DMS 273 (cell line): ENCODE measurements around the gene GIMD1.

ENCODE experiments used
- DNase-seq: peaks from one replicate; lab custom pipeline; 2025; ENCODE audit not compliant: unreplicated experiment; lab: John Stamatoyannopoulos, UW

GIMD1 gene

DNA sequence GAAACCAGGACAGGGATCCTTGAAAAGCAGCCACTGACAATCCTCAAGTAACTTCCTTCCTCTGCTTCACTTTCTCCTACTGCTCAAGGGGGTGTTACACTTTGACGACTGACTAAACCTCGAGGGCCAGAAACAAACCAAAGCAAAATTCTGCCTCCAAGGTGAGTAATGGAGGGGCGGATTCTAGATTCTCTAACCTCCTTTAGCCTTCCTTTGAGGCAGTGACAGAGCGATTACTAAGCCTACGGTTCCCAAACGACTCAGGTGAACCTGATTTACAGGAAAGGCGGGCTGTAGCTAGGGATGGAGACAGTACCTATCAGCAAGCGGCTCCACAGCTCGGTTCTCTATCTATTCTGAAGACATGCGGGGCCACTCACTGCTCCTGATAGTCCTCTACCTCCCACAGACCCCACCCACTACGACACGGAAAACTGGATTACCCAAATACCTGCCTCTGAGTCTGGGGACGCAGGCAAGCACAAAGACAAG lies 53.1 kb downstream of the GIMD1 start:
- peak; percentile 44 for DNase-seq

GRCh38 chr4:106314960-106315359 lies 53.6 kb downstream of the GIMD1 start:
- DNase-seq: no peak

- DNase-seq: no peak
Observed at GRCh38 chr4:106312997-106313522, 55.5 kb downstream of the GIMD1 start.

DNA sequence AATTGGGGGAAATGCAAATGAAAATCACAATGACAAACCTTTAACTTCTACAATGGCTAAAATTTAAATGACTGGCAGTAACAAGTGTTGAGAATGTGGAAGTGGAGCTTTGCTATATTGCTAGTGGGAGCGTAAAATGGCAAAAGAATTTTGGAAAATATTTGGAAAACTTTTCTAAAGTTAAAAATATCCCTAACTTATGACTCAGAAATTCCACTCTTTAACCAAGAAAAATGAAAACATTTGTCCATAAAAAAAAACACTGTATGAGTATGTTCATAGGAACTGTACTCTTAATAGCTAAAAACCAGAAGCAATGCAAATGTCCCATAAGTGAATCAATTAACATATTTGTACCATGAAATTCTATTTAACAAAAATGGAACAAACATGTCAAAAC lies 56.2 kb downstream of the GIMD1 start:
- DNase-seq: no peak
